ENCODE data around the gene DENND4A. TPM values are rescaled to one million over a fixed set of nuclear protein-coding genes. Genes with fewer than 3 reads are reported as not detected.
A peak's percentile ranks its signal among the peaks of the same experiment; 100 is the strongest.
"Not testable (repeated sequence)": the region's sequence is repeated elsewhere in the genome, so short reads cannot be mapped to it uniquely, and the experiment has no call there.

DENND4A gene
- total RNA-seq, 2 experiments from 2014 or later: 40.4 to 41.1 TPM

DNA sequence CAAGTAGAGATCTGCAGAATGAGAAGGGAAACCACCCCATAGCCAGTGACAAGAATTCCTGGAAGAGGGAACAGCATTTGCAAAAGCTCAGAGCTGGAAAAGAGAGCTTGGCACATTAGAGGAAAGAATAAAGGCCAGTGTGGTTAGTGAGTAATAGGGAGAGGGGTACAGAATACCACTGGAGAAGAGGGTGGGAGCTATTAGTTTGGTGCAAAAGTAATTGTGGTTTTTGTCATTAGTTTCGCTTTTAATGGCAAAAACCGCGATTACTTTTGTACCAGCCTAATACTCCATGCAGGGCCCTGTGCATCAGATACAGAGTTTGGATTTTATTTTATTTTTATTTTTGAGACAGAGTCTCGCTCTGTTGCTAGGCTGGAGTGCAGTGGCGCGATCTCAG lies 160.6 kb downstream of the DENND4A start:
- Mint-ChIP-seq H3K27me3 (peaks cover 3% of the 10 kb centered on the region), H3K4me3 (no peak overlapping the region), H3K27ac (no peak overlapping the region), H3K36me3 (ENCODE audit: low read depth) (no peaks in the 10 kb centered on the region), H3K4me1 (peaks cover 34% of the 10 kb centered on the region), H3K9me3 (no peaks in the 10 kb centered on the region)
- CTCF ChIA-PET: interaction anchor here (1.1 to 2.7 kb wide), 5 partner anchors 20 to 231 kb away, joined by 3 to 13 read pairs (median 5); partner anchors contain the start of gene INTS14
- POLR2A ChIA-PET: interaction anchor here (1.0 to 3.7 kb wide), 3 partner anchors 20 to 237 kb away, joined by 3 to 24 read pairs (median 3); partner anchors contain the start of gene INTS14
- DNase-seq: no peak

DNA sequence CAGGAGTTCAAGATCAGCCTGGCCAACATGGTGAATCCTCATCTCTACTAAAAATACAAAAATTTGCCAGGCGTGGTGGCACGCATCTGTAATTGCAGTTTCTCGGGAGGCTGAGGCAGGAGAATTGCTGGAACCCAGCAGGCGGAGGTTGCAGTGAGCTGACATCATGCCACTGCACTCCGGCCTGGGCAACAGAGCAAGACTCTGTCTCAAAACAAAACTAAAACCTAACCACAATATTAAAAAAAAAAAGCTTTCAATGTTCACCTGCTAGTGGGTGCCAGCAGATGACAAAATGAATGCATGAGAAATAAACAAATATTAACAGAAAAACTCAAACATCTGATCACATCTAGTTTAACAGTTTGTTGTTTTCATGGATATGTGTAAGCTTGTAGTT lies 161.3 kb downstream of the DENND4A start:
- Mint-ChIP-seq H3K27me3 (peaks cover 3% of the 10 kb centered on the region), H3K36me3 (ENCODE audit: low read depth) (no peaks in the 10 kb centered on the region), H3K9me3 (no peaks in the 10 kb centered on the region), H3K4me1 (peaks cover 34% of the 10 kb centered on the region), H3K4me3 (no peak overlapping the region), H3K27ac (no peak overlapping the region)
- POLR2A ChIA-PET: interaction anchor here (1.0 to 3.7 kb wide), 2 partner anchors 19 to 238 kb away, joined by 3 to 24 read pairs; partner anchors contain the start of gene INTS14
- peak; percentile 46 for DNase-seq
- CTCF ChIA-PET: interaction anchor here (1.2 to 2.7 kb wide), 4 partner anchors 20 to 226 kb away, joined by 3 to 13 read pairs (median 5); partner anchors contain the start of gene INTS14

DNA sequence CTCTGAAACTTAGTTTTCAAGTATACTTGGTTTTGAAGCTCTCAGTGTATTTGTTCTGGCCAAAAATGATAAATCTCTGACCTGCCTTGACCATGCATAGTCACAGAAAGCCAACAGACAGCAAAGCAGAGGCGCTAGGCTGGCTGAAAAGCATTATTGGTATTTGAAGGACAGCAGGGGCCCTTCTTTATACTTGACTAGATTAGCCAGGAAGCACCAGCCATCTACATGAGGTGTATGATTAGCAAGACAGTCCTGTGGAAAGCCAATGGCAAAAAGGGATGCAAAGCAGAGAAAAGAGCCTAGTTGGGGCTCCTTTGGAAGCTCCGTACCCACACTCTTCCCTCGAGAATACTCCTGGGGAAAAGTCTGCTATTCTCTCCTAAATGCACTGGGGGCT lies 162.5 kb downstream of the DENND4A start:
- Mint-ChIP-seq H3K27ac (no peak overlapping the region), H3K4me1 (peaks cover 34% of the 10 kb centered on the region), H3K9me3 (no peaks in the 10 kb centered on the region), H3K27me3 (peaks cover 3% of the 10 kb centered on the region), H3K36me3 (ENCODE audit: low read depth) (no peaks in the 10 kb centered on the region), H3K4me3 (no peak overlapping the region)
- ChIA-PET POLR2A (interaction anchor here (1.1 to 3.7 kb wide), 2 partner anchors 18 to 34 kb away, joined by 3 to 24 read pairs; partner anchors contain the start of gene INTS14), CTCF (interaction anchor here (1.2 to 1.8 kb wide), 2 partner anchors 8 to 19 kb away, joined by 3 to 9 read pairs; partner anchors contain the start of gene INTS14)
- DNase-seq: no peak

DNA sequence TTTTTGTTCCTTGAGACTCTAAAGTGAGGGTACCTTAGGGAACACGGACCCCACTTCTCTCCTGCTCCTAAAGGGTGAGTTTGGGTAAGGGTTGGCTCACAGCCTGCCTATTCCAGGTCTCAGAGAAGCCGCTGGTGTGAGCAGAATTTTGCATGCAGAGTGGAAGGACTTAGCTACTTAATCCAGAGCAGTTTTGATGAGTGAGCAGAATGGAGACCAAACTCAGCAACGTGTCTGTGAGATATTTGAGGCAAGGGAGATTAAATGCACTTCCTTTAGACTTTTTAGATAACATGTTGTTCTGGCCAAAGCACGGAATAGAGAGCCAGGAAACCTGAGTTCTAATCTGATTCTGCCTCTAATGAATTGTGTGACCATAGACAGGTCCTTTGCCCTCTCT lies 165.2 kb downstream of the DENND4A start:
- Mint-ChIP-seq H3K27me3 (no peaks in the 10 kb centered on the region), H3K36me3 (ENCODE audit: low read depth) (no peaks in the 10 kb centered on the region), H3K27ac (no peak overlapping the region), H3K9me3 (no peaks in the 10 kb centered on the region), H3K4me3 (no peak overlapping the region), H3K4me1 (peaks cover 15% of the 10 kb centered on the region)
- DNase-seq: no peak
- ChIA-PET POLR2A (no interaction called here), CTCF (interaction anchor here (1.0 kb wide), 1 partner anchor 16 kb away, joined by 3 read pairs; the partner anchor contains the start of gene INTS14)

DNA sequence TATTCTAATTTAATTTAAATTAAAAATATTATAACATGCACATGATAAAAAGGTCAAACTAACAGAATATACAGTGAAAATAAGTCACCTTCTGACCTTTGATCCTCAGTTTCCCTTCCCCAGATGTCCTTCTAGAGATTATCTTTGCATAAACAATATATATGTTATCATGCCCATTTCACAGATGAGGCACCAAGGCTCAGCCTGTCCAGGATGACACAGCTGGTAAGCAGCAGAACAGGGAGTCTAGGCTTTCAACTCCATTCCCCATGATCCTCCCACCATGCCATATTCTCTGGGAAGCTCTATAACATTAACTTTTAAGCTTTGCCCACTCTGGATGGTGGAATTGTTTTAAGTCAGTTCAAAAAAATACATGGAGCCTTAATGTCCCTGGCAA lies 169.0 kb downstream of the DENND4A start:
- no peaks in the 10 kb centered on the region for H3K9me3 Mint-ChIP-seq
- ChIA-PET POLR2A (no interaction called here), CTCF (interaction anchor here (0.6 to 1.6 kb wide), 2 partner anchors 14 to 215 kb away, joined by 3 to 9 read pairs; no protein-coding TSS in a partner anchor)
- no peaks in the 10 kb centered on the region for H3K36me3 Mint-ChIP-seq (ENCODE audit: low read depth)
- no peaks in the 10 kb centered on the region for H3K4me1 Mint-ChIP-seq
- no peak overlapping the region for H3K27ac Mint-ChIP-seq
- DNase-seq: no peak
- no peak overlapping the region for H3K4me3 Mint-ChIP-seq
- no peaks in the 10 kb centered on the region for H3K27me3 Mint-ChIP-seq

DNA sequence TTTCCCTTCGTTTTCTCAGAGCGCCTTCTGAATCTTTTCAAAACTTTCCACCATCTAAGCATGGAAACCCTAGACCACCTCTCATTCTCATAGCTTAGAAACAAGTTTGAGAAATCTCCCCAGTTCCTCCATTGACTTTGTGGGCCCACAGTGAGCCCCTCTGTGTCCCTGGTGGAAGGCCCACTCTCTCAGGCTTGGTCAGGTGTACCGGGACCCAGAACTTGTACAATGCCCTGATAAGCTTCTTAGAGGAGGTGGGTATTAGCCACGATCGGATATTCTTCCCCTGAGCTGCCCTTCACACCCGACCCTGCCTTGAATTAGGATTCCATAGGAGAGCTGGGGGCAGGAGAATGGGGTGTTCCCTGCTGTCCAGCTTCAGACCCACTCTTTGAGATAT lies 170.5 kb downstream of the DENND4A start, which contains the start of gene SLC24A1:
Gene SLC24A1, plus strand, starts transcription at position 301 of the 400 bp plus-strand sequence. CDS start 2,143 bp downstream, outside the sequence.
- Mint-ChIP-seq H3K27me3 (no peaks in the 10 kb centered on the region), H3K9me3 (no peaks in the 10 kb centered on the region), H3K36me3 (ENCODE audit: low read depth) (no peaks in the 10 kb centered on the region), H3K4me3 (no peak within 1 kb of the TSS), H3K27ac (no peak within 1 kb of the TSS), H3K4me1 (no peaks in the 10 kb centered on the region)
- DNase-seq: no peak
- CTCF ChIA-PET: interaction anchor here (1.0 to 2.4 kb wide), 3 partner anchors 14 to 19 kb away, joined by 3 to 6 read pairs (median 3); no protein-coding TSS in a partner anchor
- POLR2A ChIA-PET: interaction anchor here (1.3 kb wide), 1 partner anchor 10 kb away, joined by 6 read pairs; no protein-coding TSS in a partner anchor

DNA sequence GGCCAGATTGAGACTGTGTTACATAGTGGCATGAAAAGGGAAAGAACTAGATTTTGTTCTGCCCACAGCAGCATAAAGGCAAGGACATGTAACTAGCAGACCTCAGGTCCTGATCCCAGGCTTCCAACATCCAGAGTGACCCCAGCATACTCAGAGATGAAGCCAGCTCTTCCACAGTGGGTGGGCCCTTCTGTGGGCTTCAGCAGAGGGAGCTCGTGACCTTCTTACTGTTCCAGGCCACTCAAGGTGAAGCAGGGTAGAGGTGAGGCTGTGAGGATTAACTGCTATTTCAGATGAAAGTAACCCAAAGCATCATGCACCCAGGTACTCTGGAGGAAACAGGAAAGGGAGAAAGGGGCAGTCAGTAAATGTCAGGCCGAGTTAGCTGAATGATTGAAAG lies 171.3 kb downstream of the DENND4A start:
- no peaks in the 10 kb centered on the region for H3K4me1 Mint-ChIP-seq
- H3K27ac Mint-ChIP-seq: no peak overlapping the region
- POLR2A ChIA-PET: interaction anchor here (1.3 kb wide), 1 partner anchor 9 kb away, joined by 6 read pairs; no protein-coding TSS in a partner anchor
- DNase-seq: no peak
- H3K4me3 Mint-ChIP-seq: no peak overlapping the region
- no peaks in the 10 kb centered on the region for H3K9me3 Mint-ChIP-seq
- CTCF ChIA-PET: interaction anchor here (1.1 to 2.4 kb wide), 2 partner anchors 15 to 18 kb away, joined by 3 to 6 read pairs; no protein-coding TSS in a partner anchor
- H3K36me3 Mint-ChIP-seq (ENCODE audit: low read depth): no peaks in the 10 kb centered on the region
- no peaks in the 10 kb centered on the region for H3K27me3 Mint-ChIP-seq

DNA sequence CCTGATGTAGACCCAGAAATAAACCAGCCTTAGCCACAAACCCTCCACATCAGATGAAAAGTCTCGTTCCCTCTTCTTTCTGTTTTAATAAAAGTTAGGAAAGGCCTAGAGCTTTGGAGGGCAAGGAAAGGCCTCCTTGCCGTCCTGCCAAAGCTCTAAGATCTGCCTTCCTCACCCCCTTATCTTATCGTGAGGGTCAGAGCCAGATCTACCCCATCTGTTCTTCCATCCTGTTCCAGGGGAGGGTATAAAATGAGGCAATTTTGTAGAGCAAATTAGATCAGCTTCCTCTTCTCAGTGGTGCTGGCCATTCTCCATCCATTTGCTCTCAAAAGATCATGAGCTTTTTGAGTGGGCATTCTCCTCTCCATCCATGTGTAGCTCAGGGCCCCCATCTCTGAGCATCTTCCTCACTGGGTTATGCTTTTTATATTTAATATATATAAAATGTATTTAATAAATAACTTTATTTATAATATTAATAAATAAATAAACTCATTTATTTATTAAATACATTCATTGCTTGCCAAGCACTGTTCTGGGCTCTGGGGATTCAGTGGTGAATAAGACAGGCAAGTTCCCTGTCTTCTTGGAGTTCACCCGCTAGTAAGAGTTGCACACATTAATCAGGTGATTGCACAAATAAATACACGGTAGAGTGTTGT lies 172.3 kb downstream of the DENND4A start:
- Mint-ChIP-seq H3K9me3 (no peaks in the 10 kb centered on the region), H3K27me3 (no peaks in the 10 kb centered on the region), H3K27ac (no peak overlapping the region), H3K4me1 (no peaks in the 10 kb centered on the region), H3K36me3 (ENCODE audit: low read depth) (no peaks in the 10 kb centered on the region), H3K4me3 (no peak overlapping the region)
- ChIA-PET POLR2A (interaction anchor here (1.5 kb wide), 1 partner anchor 9 kb away, joined by 8 read pairs; the partner anchor contains the start of gene INTS14), CTCF (interaction anchor here (0.7 to 0.9 kb wide), 2 partner anchors 19 to 237 kb away, joined by 3 read pairs; no protein-coding TSS in a partner anchor)
- DNase-seq: no peak

DNA sequence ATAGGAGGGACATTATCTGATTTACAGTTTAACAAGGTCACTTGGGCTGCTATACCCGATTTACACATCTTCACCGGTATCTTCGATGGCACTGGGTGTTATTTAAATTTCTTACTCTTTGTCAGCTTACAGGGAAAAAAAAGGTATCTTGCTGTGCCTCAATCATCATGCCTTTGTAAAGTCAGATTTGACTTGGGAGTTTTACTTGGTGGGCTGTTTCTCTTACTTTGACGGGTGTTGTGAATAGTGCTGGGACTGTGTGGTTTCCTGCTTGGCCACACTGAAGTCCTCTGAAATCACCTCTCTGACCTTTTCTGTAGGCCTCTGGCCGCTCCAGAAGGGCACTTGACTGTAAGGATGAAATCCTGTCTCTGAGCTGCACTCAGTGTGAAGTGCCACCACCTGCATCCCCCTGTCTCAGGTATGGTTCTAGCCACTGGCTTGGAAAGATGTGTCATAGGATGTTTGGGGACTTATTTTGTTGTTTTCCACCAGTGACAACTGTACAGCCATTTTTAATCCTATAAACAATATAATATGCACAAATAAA lies 173.5 kb downstream of the DENND4A start:
- Mint-ChIP-seq H3K4me1 (no peaks in the 10 kb centered on the region), H3K9me3 (no peaks in the 10 kb centered on the region), H3K36me3 (ENCODE audit: low read depth) (no peaks in the 10 kb centered on the region), H3K27me3 (no peaks in the 10 kb centered on the region), H3K4me3 (no peak overlapping the region), H3K27ac (no peak overlapping the region)
- ChIA-PET POLR2A (interaction anchor here (1.5 kb wide), 1 partner anchor 7 kb away, joined by 8 read pairs; the partner anchor contains the start of gene INTS14), CTCF (no interaction called here)
- no peak for DNase-seq

DNA sequence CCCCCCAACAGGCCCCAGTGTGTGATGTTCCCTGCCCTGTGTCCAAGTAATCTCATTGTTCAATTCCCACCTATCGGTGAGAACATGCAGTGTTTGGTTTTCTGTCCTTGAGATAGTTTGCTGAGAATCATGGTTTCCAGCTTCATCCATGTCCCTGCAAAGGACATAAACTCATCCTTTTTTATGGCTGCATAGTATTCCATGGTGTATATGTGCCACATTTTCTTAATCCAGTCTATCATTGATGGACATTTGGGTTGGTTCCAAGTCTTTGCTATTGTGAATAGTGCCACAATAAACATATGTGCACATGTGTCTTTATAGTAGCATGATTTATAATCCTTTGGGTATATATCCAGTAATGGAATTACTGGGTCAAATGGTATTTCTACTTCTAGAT lies 176.2 kb downstream of the DENND4A start:
- POLR2A ChIA-PET; DNase-seq; H3K36me3 Mint-ChIP-seq (ENCODE audit: low read depth); H3K9me3 Mint-ChIP-seq; H3K27ac Mint-ChIP-seq; H3K27me3 Mint-ChIP-seq; H3K4me3 Mint-ChIP-seq; CTCF ChIA-PET: not testable (repeated sequence)
- H3K4me1 Mint-ChIP-seq: peaks cover 21% of the 10 kb centered on the region

DNA sequence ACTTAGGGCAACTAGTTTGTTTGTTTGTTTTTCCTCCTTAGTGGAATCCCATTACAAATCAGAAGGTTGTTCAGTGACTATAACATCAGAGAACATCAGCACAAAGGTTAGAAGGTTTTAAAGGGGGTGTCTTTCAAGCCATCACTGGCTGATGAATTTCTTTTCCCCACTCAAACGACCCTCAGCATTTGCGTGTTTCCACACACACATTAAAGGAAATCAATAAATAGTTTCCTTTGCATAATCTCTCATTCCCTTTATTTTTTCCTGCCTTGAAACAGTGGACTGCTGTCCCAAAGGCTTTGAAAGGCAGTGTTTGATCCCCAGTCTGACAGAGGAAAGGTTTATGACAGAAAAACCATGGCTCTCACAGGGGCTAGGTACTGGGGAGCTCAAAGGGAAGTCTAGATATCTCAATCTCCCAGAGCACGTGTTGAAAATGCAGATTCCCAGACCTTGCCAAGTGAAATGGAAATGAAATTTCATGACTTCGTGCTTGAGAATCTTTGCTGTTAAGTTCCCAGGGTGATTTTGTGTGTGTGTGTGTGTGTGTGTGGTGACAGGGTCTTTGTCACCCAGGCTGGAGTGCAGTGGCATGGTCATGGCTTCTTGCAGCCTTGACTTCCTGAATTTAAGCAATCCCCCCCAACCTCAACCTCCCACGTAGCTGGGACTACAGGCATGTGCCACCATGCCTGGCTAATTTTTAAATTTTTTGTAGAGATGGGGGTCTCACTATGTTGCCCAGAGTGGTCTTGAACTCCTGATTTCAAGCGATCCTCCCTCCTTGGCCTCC lies 178.9 kb downstream of the DENND4A start:
- peaks cover 35% of the 10 kb centered on the region for H3K4me1 Mint-ChIP-seq
- no peak overlapping the region for H3K27ac Mint-ChIP-seq
- DNase-seq: no peak
- no peak overlapping the region for H3K4me3 Mint-ChIP-seq
- H3K9me3 Mint-ChIP-seq: no peaks in the 10 kb centered on the region
- H3K27me3 Mint-ChIP-seq: no peaks in the 10 kb centered on the region
- H3K36me3 Mint-ChIP-seq (ENCODE audit: low read depth): peaks cover 3% of the 10 kb centered on the region
- CTCF ChIA-PET: interaction anchor here (0.7 to 1.3 kb wide), 3 partner anchors 19 to 250 kb away, joined by 3 read pairs; no protein-coding TSS in a partner anchor
- POLR2A ChIA-PET: interaction anchor here (0.9 to 4.0 kb wide), 3 partner anchors 211 to 260 kb away, joined by 3 to 24 read pairs (median 3); partner anchors contain the start of gene RAB11A

DNA sequence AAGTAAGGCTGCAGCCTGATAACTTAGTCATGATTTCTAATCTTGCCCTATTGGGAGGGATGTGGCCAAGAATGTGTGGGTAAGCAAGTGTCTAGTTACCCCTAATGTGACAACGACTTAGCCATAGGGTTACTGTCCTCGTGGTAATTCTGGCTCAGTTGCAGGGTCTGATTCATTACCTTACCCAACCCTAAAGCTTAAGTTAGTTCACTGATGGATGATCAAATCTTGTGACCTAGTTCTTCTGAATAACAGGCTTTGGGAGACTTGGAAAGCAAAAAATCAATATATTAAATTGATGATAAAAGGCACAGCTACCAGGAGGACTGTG lies 179.5 kb downstream of the DENND4A start:
- ChIA-PET POLR2A (interaction anchor here (0.9 to 4.0 kb wide), 6 partner anchors 18 to 308 kb away, joined by 3 to 24 read pairs (median 10); partner anchors contain the start of genes RAB11A and RNU5B-1), CTCF (interaction anchor here (0.7 to 2.0 kb wide), 5 partner anchors 18 to 251 kb away, joined by 3 to 6 read pairs (median 3); no protein-coding TSS in a partner anchor)
- H3K27me3 Mint-ChIP-seq: no peaks in the 10 kb centered on the region
- H3K27ac Mint-ChIP-seq: no peak overlapping the region
- no peak for DNase-seq
- no peak overlapping the region for H3K4me3 Mint-ChIP-seq
- peaks cover 3% of the 10 kb centered on the region for H3K36me3 Mint-ChIP-seq (ENCODE audit: low read depth)
- no peaks in the 10 kb centered on the region for H3K9me3 Mint-ChIP-seq
- peaks cover 35% of the 10 kb centered on the region for H3K4me1 Mint-ChIP-seq
